Renal cortical epithelial cell (primary cell): ENCODE data around the gene ZCRB1. TPM values are rescaled to one million over a fixed set of nuclear protein-coding genes. Genes with fewer than 3 reads are reported as not detected.

Source experiments
- DNase-seq: peaks from one replicate; pipeline ENCODE4 v3.0.0-alpha.2; 2011; ENCODE audit warnings: low read depth
- total RNA-seq: library from RNA; depleted of rRNA; stranded (reverse); fragments of >200 nt; gene quantifications from 2 replicates; pipeline ENCODE4 v1.2.3, GENCODE V29; 2014

The ZCRB1 gene
- total RNA-seq, 1 donor from 2014 or later, result 31.2 TPM

DNA sequence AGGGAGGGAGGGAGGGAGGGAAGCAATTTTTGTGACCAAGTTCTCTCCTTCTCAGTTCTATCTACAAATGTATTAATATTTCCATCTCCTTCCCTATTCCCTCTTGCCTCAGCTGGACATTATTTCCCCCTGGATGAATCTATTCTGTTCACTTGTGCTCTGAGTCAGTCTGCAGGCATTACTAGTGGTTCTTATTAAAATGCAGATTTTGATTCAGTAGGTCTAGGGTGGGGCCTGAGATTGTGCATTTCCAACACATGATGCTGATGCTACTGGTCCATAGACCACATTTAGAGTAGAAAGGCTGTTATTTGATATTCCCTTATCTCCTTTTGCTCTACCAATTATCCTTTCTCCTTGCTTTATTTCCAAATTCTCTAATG is 47.8 kb downstream of the ZCRB1 start:
- DNase-seq, result no peak

DNA sequence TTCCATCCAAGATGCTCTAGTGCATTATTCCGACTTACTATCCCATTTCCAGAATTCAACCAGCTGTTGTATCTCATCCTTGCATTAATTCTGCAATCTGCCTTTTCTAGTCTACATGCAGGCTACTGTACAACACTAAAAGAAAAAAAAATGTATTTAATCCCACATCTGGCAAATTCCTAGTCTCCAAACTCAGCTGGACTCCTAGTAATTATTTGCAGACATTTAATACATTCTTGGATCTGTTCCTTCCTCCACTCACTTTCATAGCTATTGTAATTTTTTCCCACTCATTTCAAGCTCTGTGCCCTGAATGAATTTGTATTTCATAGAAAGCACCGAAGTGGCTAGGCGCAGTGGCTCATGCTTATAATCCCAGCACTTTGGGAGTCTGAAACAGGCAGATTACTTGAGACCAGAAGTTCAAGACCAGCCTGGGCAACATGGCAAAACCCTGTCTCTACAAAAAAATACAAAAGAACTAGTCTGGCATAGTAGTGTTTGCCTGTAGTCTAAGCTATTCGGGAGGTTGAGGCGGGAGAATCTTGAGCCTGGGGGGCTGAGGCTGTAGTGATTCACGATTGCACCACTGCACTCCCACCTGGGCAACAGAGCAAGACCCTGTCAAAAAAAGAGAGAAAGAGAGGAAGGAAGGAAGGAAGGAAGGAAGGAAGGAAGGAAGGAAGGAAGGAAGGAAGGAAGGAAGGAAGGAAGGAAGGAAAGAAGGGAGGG is 48.3 kb downstream of the ZCRB1 start:
- DNase-seq, result no peak

DNA sequence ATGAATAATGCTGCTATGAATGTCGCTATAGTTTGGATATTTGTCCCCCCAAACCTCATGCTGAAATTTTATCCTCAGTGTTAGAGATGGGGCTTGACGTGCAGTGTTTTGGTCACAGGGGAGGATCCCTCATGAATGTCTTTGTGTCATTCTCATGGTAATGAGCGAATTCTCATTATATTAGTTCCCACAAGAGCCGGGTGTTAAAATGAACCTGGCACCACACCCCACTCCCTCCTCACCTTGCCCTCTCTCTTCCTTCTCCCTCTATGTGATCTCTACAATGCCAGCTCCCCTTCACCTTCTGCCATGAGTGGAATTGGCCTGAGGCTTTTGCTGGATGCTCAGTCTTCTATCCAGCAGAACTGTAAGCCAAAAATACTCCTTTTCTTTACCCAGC is 50.4 kb downstream of the ZCRB1 start:
- DNase-seq, result no peak

- DNase-seq, result no peak
These were observed 52.2 kb downstream of the ZCRB1 start for GRCh38 chr12:42273706-42274105.

- DNase-seq, result no peak
These were observed 55.3 kb downstream of the ZCRB1 start for GRCh38 chr12:42270596-42270995.

DNA sequence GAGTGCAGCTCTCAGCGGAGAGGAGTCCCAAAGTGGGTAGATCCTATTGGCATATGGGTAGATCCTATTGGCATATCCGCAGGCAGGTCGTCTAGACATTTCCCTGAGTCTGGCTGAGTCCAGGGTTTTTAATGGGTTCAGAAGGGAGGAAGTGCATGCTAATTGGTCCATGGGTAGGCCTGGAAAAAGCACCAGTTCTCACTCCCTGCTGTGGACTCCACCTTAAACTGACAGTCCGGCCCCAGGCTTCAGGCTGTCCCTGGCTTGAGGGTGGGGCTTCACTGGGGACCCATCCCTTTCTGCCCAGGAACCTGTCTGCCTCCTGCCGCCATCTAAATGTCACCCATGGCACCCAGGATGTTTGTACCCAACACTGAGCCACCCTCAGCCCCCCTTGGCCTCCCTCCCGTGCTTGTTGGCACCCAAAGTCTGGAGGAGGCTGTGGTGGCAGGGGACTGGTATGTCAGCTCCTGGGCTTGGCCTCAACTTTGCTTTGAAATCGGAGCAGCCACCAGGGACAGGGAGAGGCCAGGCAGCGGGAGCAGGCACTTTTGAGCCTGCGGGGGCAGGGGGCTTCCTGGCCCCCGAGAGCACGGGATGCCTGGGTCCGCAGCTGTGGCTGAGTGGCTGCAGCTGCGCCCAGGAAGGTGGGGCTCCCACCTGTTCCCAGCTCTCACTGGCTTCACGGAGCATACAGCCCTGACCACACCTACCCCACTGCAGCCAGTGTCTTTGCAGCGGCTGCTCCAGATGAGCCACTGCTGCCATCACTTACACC is 58.3 kb downstream of the ZCRB1 start:
- DNase-seq, result no peak

DNA sequence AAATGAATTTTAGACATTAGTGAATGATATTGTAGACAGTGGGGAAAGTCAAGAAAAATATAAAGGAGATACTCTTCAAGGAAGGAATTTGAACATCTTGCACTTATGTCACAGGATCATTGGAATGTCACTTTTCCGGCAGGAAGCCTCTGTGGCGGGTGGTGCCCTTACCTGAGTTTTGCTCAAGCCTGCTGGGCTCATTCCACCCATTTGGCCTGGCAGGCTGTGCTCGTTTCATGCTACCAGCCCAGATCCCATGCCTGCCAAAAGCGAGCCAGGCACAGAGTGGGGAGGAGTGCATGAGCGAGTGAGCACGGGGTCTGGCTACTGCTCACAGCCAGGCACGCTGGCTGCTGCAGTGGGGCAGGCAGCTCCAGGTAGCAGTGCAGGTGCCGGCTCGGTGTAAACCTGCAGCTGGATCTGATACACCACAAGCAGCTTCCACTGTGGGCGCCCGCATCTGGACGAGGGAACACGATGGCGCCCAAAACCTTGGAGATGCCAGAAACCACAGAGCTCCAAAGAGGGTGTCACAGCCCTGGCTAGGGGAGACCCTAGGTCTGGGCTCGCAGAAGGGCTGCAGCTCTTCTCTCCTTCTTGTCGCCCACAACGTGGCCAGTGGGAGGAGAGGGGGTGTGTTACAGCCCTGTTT is 59.2 kb downstream of the ZCRB1 start:
- no peak for DNase-seq

GRCh38 chr12:42262271-42262670 is 63.6 kb downstream of the ZCRB1 start:
- no peak for DNase-seq

Other genes with a start within 250 kb of the ZCRB1 start
- gene GXYLT1, start 181.2 kb downstream of the ZCRB1 start, total RNA-seq, result 13.9 and 24.0 TPM in 2 replicates
- gene YAF2, start 87.8 kb downstream of the ZCRB1 start, total RNA-seq, result 21.2 and 25.9 TPM in 2 replicates
- gene PPHLN1, start 73 bp upstream of the ZCRB1 start, total RNA-seq, result 106 and 109 TPM in 2 replicates